B cell (primary cell): ENCODE measurements around the gene KIF9. TPM values are rescaled to one million over a fixed set of nuclear protein-coding genes. Genes with fewer than 3 reads are reported as not detected.

ENCODE experiments used
- ATAC-seq: fragments of 200-7000 bp; cut with Tn5 transposase; one replicate; pipeline ENCODE4 v1.10.0; 2021; ENCODE audit warnings: low read depth, mild to moderate bottlenecking, moderate number of reproducible peaks, moderate library complexity
- CTCF ChIA-PET: fragments of 350-600 bp; sonication (Branson Sonifier 250); formaldehyde crosslinking; loops from one replicate; lab custom pipeline; 2021; ENCODE audit warnings: antibody characterized with exemption, inconsistent platforms; lab: Charles Lee
- POLR2A ChIA-PET: fragments of 350-600 bp; sonication (Branson Sonifier 250); formaldehyde crosslinking; loops from one replicate; lab custom pipeline; 2021; ENCODE audit warnings: antibody characterized with exemption; lab: Charles Lee
- DNase-seq: peaks from one replicate; pipeline ENCODE4 v3.0.0; 2013
- H2AFZ ChIP-seq: 2 replicates; pipeline ENCODE4 v1.6.1; 2012; ENCODE audit warnings: mild to moderate bottlenecking, low read depth, low read length; ENCODE audit not compliant: insufficient read depth, poor library complexity, severe bottlenecking
- H3K27ac ChIP-seq, 2 donors: 1 replicate in 1 of 2; 2 replicates in 1 of 2; pipeline ENCODE4 v1.5.1; 2012 to 2013; ENCODE audit warnings: low read length in 2 of 2, mild to moderate bottlenecking in 2 of 2, moderate library complexity in 1 of 2
- H3K27me3 ChIP-seq, 4 experiments: fragments of 200-600 bp in 1 of 4; sonication (generic) in 1 of 4; replicated peaks in 1 of 4; 1 replicate in 2 of 4; 2 replicates in 2 of 4; pipeline versions ENCODE4 v1.6.1 to v1.7.0; 2013 to 2016; ENCODE audit warnings: low read length in 3 of 4, mild to moderate bottlenecking in 2 of 4, mixed read lengths in 1 of 4, moderate library complexity in 1 of 4; ENCODE audit not compliant: insufficient read depth in 4 of 4, control insufficient read depth in 3 of 4; ENCODE audit errors: control extremely low read depth in 1 of 4
- H3K36me3 ChIP-seq, 2 experiments: replicated peaks in 1 of 2; 1 replicate in 1 of 2; 2 replicates in 1 of 2; pipeline versions ENCODE4 v1.6.1 to v1.7.1; 2013; ENCODE audit warnings: low read length in 1 of 2; ENCODE audit not compliant: insufficient read depth in 2 of 2, control insufficient read depth in 1 of 2; ENCODE audit errors: control extremely low read depth in 1 of 2, extremely low read depth in 1 of 2
- H3K4me1 ChIP-seq, 2 donors: fragments of 200-600 bp in 1 of 2; sonication (generic) in 1 of 2; 1 replicate in 1 of 2; 2 replicates in 1 of 2; pipeline versions ENCODE4 v1.5.1 to v1.6.1; 2013 to 2017; ENCODE audit warnings: low read length in 2 of 2; ENCODE audit not compliant: control insufficient read depth in 2 of 2, insufficient read depth in 2 of 2
- H3K4me2 ChIP-seq: replicated peaks from 2 replicates; pipeline ENCODE3; 2012; ENCODE audit warnings: mild to moderate bottlenecking, low read depth, low read length; ENCODE audit not compliant: poor library complexity, severe bottlenecking
- H3K4me3 ChIP-seq, 5 experiments: fragments of 200-600 bp in 1 of 5; sonication (generic) in 1 of 5; 1 replicate in 3 of 5; 2 replicates in 2 of 5; pipeline versions ENCODE4 v1.5.1 to v1.7.0; 2011 to 2016; ENCODE audit warnings: low read length in 4 of 5, mild to moderate bottlenecking in 4 of 5, low read depth in 2 of 5, control low read depth in 1 of 5, moderate library complexity in 1 of 5; ENCODE audit not compliant: insufficient read depth in 1 of 5; ENCODE audit errors: control extremely low read depth in 1 of 5, extremely low read depth in 1 of 5
- H3K79me2 ChIP-seq: fragments of 200-600 bp; sonication (generic); one replicate; pipeline ENCODE4 v1.6.0; 2016; ENCODE audit warnings: low read length; ENCODE audit not compliant: control insufficient read depth, insufficient read depth
- H3K9ac ChIP-seq: fragments of 200-600 bp; sonication (generic); 2 replicates; pipeline ENCODE4 v1.6.1; 2017; ENCODE audit warnings: mild to moderate bottlenecking, low read length, moderate library complexity
- H3K9me3 ChIP-seq, 3 donors: one replicate each; pipeline versions ENCODE4 v1.6.1 to v1.7.1; 2013; ENCODE audit warnings: low read length in 2 of 3; ENCODE audit not compliant: control insufficient read depth in 2 of 3, insufficient read depth in 1 of 3; ENCODE audit errors: control extremely low read depth in 1 of 3
- H4K20me1 ChIP-seq: 2 replicates; pipeline ENCODE4 v1.6.0; 2012; ENCODE audit warnings: mild to moderate bottlenecking, low read length; ENCODE audit not compliant: insufficient read depth, control insufficient read depth, poor library complexity, severe bottlenecking
- H3K27ac Mint-ChIP-seq: one replicate; pipeline ENCODE4 v1.8.0; 2021; ENCODE audit warnings: mixed read lengths
- H3K27me3 Mint-ChIP-seq: one replicate; pipeline ENCODE4 v1.8.0; 2021; ENCODE audit warnings: mixed read lengths
- H3K4me1 Mint-ChIP-seq: one replicate; pipeline ENCODE4 v1.8.0; 2021; ENCODE audit warnings: mixed read lengths
- H3K4me3 Mint-ChIP-seq: one replicate; pipeline ENCODE4 v1.8.0; 2021; ENCODE audit warnings: mixed read lengths
- H3K9me3 Mint-ChIP-seq: one replicate; pipeline ENCODE4 v1.8.0; 2022; ENCODE audit warnings: mixed read lengths; ENCODE audit not compliant: insufficient read depth
- EZH2 ChIP-seq: IDR thresholded peaks from 2 replicates; pipeline ENCODE4 v1.6.1; 2012; ENCODE audit warnings: borderline replicate concordance, low read depth, mild to moderate bottlenecking, moderate library complexity, low read length; ENCODE audit not compliant: insufficient read depth, poor library complexity, severe bottlenecking
- WGBS: methylation state at CpG from one replicate; pipeline ENCODE4 v1.1.5; 2013; ENCODE audit warnings: missing lambda C conversion rate; ENCODE audit not compliant: insufficient coverage; 5-methylcytosine and 5-hydroxymethylcytosine counted together
- intact Hi-C: fragments of 100-400 bp; cut with micrococcal nuclease; formaldehyde crosslinking; loops from one replicate; pipeline ENCODE4 v1.10.0; 2022
- polyA plus RNA-seq: library from polyadenylated mRNA; depleted of rRNA; stranded (reverse); fragments of >200 nt; gene quantifications from 2 replicates; pipeline ENCODE4 v1.2.3, GENCODE V29; 2012
- total RNA-seq, 2 donors: library from RNA; stranded (reverse); fragments of 120-200 nt in 1 of 2; gene quantifications; 1 replicate in 1 of 2; 2 replicates in 1 of 2; pipeline versions ENCODE4 v1.2.3 to v1.2.4, GENCODE V29; 2013 to 2022
- TF ChIP-seq, protein P1 (sequence below): fragments of 200-600 bp; IDR thresholded peaks from one replicate; pipeline ENCODE4 v1.8.0; 2022; ENCODE audit warnings: antibody characterized with exemption, mild to moderate bottlenecking

Gene KIF9
- total and polyA plus RNA-seq, 2 donors (not counting 1 experiment from before 2014, with no cell fraction given), result 3.0 to 3.8 TPM

DNA sequence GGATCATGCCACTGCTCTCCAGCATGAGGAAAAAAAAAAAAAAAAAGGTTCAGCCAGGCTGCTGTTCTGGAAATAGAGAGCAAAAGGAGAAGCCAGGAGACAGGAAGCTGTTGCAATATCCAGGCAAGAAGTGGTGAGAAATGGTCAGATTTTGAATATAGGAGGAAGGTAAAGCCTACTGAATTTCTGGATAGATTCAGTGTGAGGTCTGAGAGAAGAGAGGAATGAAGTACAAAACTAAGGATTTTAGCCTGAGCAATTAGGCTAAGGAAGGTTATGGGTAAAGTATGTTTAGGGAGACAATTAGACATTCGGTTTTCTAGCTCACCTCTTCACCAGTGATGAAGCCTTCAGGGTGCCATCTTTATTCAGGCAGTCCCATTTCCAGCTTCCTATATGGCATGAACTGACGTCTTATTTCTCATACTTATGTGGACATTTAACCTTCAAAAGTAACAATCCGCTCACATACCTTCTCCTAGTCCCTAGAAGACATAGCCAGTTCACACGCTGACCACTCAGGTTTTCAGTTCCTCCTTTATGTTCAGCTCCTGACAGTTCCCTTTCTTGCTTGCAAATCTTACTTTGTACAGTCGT, 57.2 kb downstream of the KIF9 start:
- Histone ChIP-seq H3K27me3 (no peaks in the 10 kb centered on the region), H4K20me1 (no peaks in the 10 kb centered on the region), H2AFZ (no peak overlapping the region), H3K4me1 (peaks cover 25 to 40% of the 10 kb centered on the region in 2 donors), H3K4me3 (no peak overlapping the region), H3K9me3 (no peaks in the 10 kb centered on the region), H3K4me2 (peak overlapping the region; percentile 36), H3K36me3 (no peaks in the 10 kb centered on the region), H3K9ac (no peak overlapping the region), H3K27ac (no peak overlapping the region), H3K79me2 (no peaks in the 10 kb centered on the region)
- DNase-seq, result peak; percentile 55
- intact Hi-C loops, result no loop called here
- Mint-ChIP-seq H3K27ac (no peak overlapping the region), H3K27me3 (no peaks in the 10 kb centered on the region), H3K4me3 (no peak overlapping the region), H3K4me1 (peaks cover 41% of the 10 kb centered on the region), H3K9me3 (no peaks in the 10 kb centered on the region)
- CTCF ChIA-PET, result no interaction called here
- TF ChIP-seq, protein P1, sequence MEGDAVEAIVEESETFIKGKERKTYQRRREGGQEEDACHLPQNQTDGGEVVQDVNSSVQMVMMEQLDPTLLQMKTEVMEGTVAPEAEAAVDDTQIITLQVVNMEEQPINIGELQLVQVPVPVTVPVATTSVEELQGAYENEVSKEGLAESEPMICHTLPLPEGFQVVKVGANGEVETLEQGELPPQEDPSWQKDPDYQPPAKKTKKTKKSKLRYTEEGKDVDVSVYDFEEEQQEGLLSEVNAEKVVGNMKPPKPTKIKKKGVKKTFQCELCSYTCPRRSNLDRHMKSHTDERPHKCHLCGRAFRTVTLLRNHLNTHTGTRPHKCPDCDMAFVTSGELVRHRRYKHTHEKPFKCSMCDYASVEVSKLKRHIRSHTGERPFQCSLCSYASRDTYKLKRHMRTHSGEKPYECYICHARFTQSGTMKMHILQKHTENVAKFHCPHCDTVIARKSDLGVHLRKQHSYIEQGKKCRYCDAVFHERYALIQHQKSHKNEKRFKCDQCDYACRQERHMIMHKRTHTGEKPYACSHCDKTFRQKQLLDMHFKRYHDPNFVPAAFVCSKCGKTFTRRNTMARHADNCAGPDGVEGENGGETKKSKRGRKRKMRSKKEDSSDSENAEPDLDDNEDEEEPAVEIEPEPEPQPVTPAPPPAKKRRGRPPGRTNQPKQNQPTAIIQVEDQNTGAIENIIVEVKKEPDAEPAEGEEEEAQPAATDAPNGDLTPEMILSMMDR, result no peak
- TF ChIP-seq EZH2, result no peak
- POLR2A ChIA-PET, result no interaction called here
- 45% methylated on average over 5 of the region's 5 CpGs for WGBS
- ATAC-seq, result peak; percentile 70

DNA sequence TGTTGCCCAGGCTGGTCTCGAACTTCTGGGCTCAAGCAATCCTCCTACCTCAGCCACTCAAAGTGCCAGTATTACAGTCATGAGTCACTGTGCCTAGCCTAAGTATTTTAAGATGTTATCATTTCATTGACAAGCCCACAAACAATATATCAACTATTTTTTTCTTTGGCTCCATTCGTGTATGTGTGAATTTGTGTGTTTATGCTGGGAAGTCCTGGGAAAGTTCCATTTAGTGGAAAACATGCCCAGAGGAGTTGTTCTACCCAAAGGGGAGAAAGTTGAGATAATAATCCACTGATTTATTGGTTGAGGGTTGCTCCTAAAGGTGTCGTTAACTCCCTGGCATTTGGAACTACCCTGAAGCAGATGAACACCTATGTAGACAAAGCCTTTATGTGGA, 58.8 kb downstream of the KIF9 start:
- Histone ChIP-seq H3K36me3 (no peaks in the 10 kb centered on the region), H3K27me3 (no peaks in the 10 kb centered on the region), H3K4me1 (peaks cover 25 to 40% of the 10 kb centered on the region in 2 donors), H3K27ac (no peak overlapping the region), H3K4me2 (no peak overlapping the region), H3K4me3 (no peak overlapping the region), H4K20me1 (no peaks in the 10 kb centered on the region), H3K79me2 (no peaks in the 10 kb centered on the region), H3K9ac (no peak overlapping the region), H2AFZ (no peak overlapping the region), H3K9me3 (no peaks in the 10 kb centered on the region)
- H3K27me3 Mint-ChIP-seq, result no peaks in the 10 kb centered on the region
- H3K9me3 Mint-ChIP-seq, result no peaks in the 10 kb centered on the region
- H3K27ac Mint-ChIP-seq, result no peak overlapping the region
- H3K4me3 Mint-ChIP-seq, result no peak overlapping the region
- no peak for DNase-seq
- ChIA-PET POLR2A (no interaction called here), CTCF (no interaction called here)
- TF ChIP-seq EZH2, result no peak
- TF ChIP-seq, protein P1, result no peak
- intact Hi-C loops, result no loop called here
- ATAC-seq, result no peak
- peaks cover 39% of the 10 kb centered on the region for H3K4me1 Mint-ChIP-seq
- WGBS, result 100% methylated on average over 1 of the region's 3 CpGs
